Esophagus muscularis mucosa (tissue), 4 donors: ENCODE measurements around the gene C16orf74.

ENCODE experiments used
- CTCF ChIP-seq, 3 experiments: fragments of 200-600 bp in 2 of 3; fragments of 450-650 bp in 1 of 3; sonication (generic) in 2 of 3; IDR thresholded peaks; one replicate each; pipeline ENCODE4 v1.5.1; 2017 to 2019; ENCODE audit warnings: antibody characterized with exemption in 3 of 3, mild to moderate bottlenecking in 2 of 3, moderate library complexity in 1 of 3
- EP300 ChIP-seq: sonication (generic); formaldehyde crosslinking; IDR thresholded peaks from one replicate; pipeline ENCODE4 v1.6.1; 2017; ENCODE audit warnings: antibody characterized with exemption
- POLR2A ChIP-seq: fragments of 450-650 bp; IDR thresholded peaks from one replicate; pipeline ENCODE4 v1.6.1; 2017; ENCODE audit warnings: antibody characterized with exemption, moderate library complexity, mild to moderate bottlenecking, low read depth
- POLR2AphosphoS5 ChIP-seq, 2 donors: sonication (generic); formaldehyde crosslinking; IDR thresholded peaks; one replicate each; pipeline ENCODE4 v1.6.1; 2017; ENCODE audit warnings: antibody characterized with exemption in 2 of 2

GRCh38 chr16:85719605-85720301 lies 31.1 kb downstream of the C16orf74 start:
- TF ChIP-seq CTCF (IDR thresholded peaks at IDR 0.05) (no peak), POLR2A (no peak), POLR2AphosphoS5 (IDR thresholded peaks at IDR 0.05) (no peak), EP300 (no peak)
